PC-3 (cell line): ENCODE data around the gene B4GALT5. TPM values are rescaled to one million over a fixed set of nuclear protein-coding genes. Genes with fewer than 3 reads are reported as not detected.
A peak's percentile ranks its signal among the peaks of the same experiment; 100 is the strongest.

Source experiments
- ATAC-seq: fragments of 200-7000 bp; cut with Tn5 transposase; 2 replicates; pipeline ENCODE4 v1.9.1; 2020; ENCODE audit warnings: mild to moderate bottlenecking, moderate library complexity
- BruUV-seq: library from RNA; stranded (reverse); fragments of 400-500 nt; replicated peaks from 2 replicates; lab custom pipeline; 2021; lab: Mats Ljungman, UMichigan
- CTCF ChIA-PET: fragments of 300-600 bp; sonication (Branson Sonifier 250); formaldehyde crosslinking; loops from one replicate; lab custom pipeline; 2022; ENCODE audit warnings: antibody characterized with exemption; lab: Charles Lee
- POLR2A ChIA-PET: fragments of 300-600 bp; sonication (Branson Sonifier 250); formaldehyde crosslinking; loops from one replicate; lab custom pipeline; 2022; ENCODE audit warnings: antibody characterized with exemption; ENCODE audit not compliant: unreplicated experiment; lab: Charles Lee
- DNase-seq: peaks from one replicate; pipeline ENCODE4 v3.0.0-alpha.2; 2015
- H2AFZ ChIP-seq: fragments of 300-600 bp; sonication (generic); 2 replicates; pipeline ENCODE4 v1.6.0; 2016; ENCODE audit warnings: antibody characterized with exemption, low read length
- H3F3A ChIP-seq: fragments of 300-600 bp; sonication (generic); one replicate; pipeline ENCODE4 v1.6.0; 2017; ENCODE audit warnings: antibody characterized with exemption, low read length, control low read depth, mild to moderate bottlenecking; ENCODE audit not compliant: unreplicated experiment
- H3K27ac ChIP-seq: fragments of 300-600 bp; sonication (generic); 2 replicates; pipeline ENCODE4 v1.5.1; 2016; ENCODE audit warnings: mild to moderate bottlenecking, low read length
- H3K27me3 ChIP-seq: fragments of 300-600 bp; sonication (generic); 2 replicates; pipeline ENCODE4 v1.6.1; 2016; ENCODE audit warnings: low read length, mixed read lengths
- H3K36me3 ChIP-seq: fragments of 300-600 bp; sonication (generic); 2 replicates; pipeline ENCODE4 v1.6.1; 2016; ENCODE audit warnings: low read depth, mixed run types, low read length, mixed read lengths
- H3K4me1 ChIP-seq: fragments of 300-600 bp; sonication (generic); 2 replicates; pipeline ENCODE4 v1.5.1; 2016; ENCODE audit warnings: low read length; ENCODE audit not compliant: insufficient read depth
- H3K4me2 ChIP-seq: fragments of 300-600 bp; sonication (generic); 2 replicates; pipeline ENCODE4 v1.6.0; 2016; ENCODE audit warnings: low read length
- H3K4me3 ChIP-seq: fragments of 300-600 bp; sonication (generic); 2 replicates; pipeline ENCODE4 v1.5.1; 2016; ENCODE audit warnings: mild to moderate bottlenecking, low read length, mixed read lengths
- H3K79me2 ChIP-seq: fragments of 300-600 bp; sonication (generic); 2 replicates; pipeline ENCODE4 v1.6.1; 2017; ENCODE audit warnings: low read length, mixed read lengths
- H3K9ac ChIP-seq: fragments of 300-600 bp; sonication (generic); 2 replicates; pipeline ENCODE4 v1.6.0; 2016; ENCODE audit warnings: mild to moderate bottlenecking, low read length
- H3K9me2 ChIP-seq: fragments of 300-600 bp; sonication (generic); replicated peaks from 2 replicates; pipeline ENCODE4 v1.6.1; 2016; ENCODE audit warnings: mixed run types, low read length, mixed read lengths
- H3K9me3 ChIP-seq: fragments of 300-600 bp; sonication (generic); 2 replicates; pipeline ENCODE4 v1.6.1; 2016; ENCODE audit warnings: low read length, mixed read lengths
- H4K20me1 ChIP-seq: fragments of 300-600 bp; sonication (generic); 2 replicates; pipeline ENCODE4 v1.6.1; 2016; ENCODE audit warnings: low read length, mixed read lengths
- EZH2 ChIP-seq: fragments of 300-600 bp; sonication (generic); IDR thresholded peaks from one replicate; pipeline ENCODE4 v1.6.1; 2017; ENCODE audit warnings: antibody characterized with exemption, mild to moderate bottlenecking, low read length; ENCODE audit not compliant: unreplicated experiment
- EZH2phosphoT487 ChIP-seq: fragments of 300-600 bp; sonication (generic); IDR thresholded peaks from 2 replicates; pipeline ENCODE4 v1.6.1; 2018; ENCODE audit warnings: mild to moderate bottlenecking, antibody characterized with exemption, low read length, borderline replicate concordance
- intact Hi-C: fragments of 100-400 bp; cut with micrococcal nuclease; formaldehyde crosslinking; loops from 2 replicates; pipeline ENCODE4 v1.9.0; 2023
- total RNA-seq: library from RNA; depleted of rRNA; stranded (reverse); fragments of >200 nt; gene quantifications from 2 replicates; pipeline ENCODE4 v1.2.3, GENCODE V29; 2014
- TF ChIP-seq, protein P1 (sequence below): fragments of 300-600 bp; sonication (generic); conservative IDR thresholded peaks from 2 replicates; pipeline ENCODE4 v1.5.1; 2017; ENCODE audit warnings: antibody characterized with exemption, low read depth, mild to moderate bottlenecking, low read length

The B4GALT5 gene
- total RNA-seq, 1 experiment from 2014 or later: 18.1 TPM

GRCh38 chr20:49658508-49658907, 55.2 kb downstream of the B4GALT5 start:
- no peak overlapping the region for H2AFZ ChIP-seq
- no peak for TF ChIP-seq EZH2phosphoT487
- TF ChIP-seq, protein P1, sequence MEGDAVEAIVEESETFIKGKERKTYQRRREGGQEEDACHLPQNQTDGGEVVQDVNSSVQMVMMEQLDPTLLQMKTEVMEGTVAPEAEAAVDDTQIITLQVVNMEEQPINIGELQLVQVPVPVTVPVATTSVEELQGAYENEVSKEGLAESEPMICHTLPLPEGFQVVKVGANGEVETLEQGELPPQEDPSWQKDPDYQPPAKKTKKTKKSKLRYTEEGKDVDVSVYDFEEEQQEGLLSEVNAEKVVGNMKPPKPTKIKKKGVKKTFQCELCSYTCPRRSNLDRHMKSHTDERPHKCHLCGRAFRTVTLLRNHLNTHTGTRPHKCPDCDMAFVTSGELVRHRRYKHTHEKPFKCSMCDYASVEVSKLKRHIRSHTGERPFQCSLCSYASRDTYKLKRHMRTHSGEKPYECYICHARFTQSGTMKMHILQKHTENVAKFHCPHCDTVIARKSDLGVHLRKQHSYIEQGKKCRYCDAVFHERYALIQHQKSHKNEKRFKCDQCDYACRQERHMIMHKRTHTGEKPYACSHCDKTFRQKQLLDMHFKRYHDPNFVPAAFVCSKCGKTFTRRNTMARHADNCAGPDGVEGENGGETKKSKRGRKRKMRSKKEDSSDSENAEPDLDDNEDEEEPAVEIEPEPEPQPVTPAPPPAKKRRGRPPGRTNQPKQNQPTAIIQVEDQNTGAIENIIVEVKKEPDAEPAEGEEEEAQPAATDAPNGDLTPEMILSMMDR: no peak
- no peak for TF ChIP-seq EZH2
- no peaks in the 10 kb centered on the region for H3K9me3 ChIP-seq
- peaks cover 65% of the 10 kb centered on the region for H3K79me2 ChIP-seq
- no peaks in the 10 kb centered on the region for H3K9me2 ChIP-seq
- intact Hi-C loops: loop anchor here (10.0 kb wide), 1 partner anchor 46 kb away; no protein-coding TSS in a partner anchor
- no peak overlapping the region for H3K9ac ChIP-seq
- H3F3A ChIP-seq: peaks cover 7% of the 10 kb centered on the region
- no peaks in the 10 kb centered on the region for H3K27me3 ChIP-seq
- ChIA-PET CTCF (interaction anchor here (0.7 kb wide), 1 partner anchor 54 kb away, joined by 5 read pairs; no protein-coding TSS in a partner anchor), POLR2A (interaction anchor here (0.6 kb wide), 1 partner anchor 182 kb away, joined by 3 read pairs; no protein-coding TSS in a partner anchor)
- peaks cover 8% of the 10 kb centered on the region; the same call in 1 of the 2 replicates for H4K20me1 ChIP-seq
- DNase-seq (no peak), ATAC-seq (no peak)
- H3K36me3 ChIP-seq: peaks cover 25% of the 10 kb centered on the region
- no peak overlapping the region for H3K4me3 ChIP-seq
- BruUV-seq: no TSS peak
- peaks cover 18% of the 10 kb centered on the region for H3K4me1 ChIP-seq
- no peak overlapping the region for H3K27ac ChIP-seq
- H3K4me2 ChIP-seq: no peak overlapping the region

DNA sequence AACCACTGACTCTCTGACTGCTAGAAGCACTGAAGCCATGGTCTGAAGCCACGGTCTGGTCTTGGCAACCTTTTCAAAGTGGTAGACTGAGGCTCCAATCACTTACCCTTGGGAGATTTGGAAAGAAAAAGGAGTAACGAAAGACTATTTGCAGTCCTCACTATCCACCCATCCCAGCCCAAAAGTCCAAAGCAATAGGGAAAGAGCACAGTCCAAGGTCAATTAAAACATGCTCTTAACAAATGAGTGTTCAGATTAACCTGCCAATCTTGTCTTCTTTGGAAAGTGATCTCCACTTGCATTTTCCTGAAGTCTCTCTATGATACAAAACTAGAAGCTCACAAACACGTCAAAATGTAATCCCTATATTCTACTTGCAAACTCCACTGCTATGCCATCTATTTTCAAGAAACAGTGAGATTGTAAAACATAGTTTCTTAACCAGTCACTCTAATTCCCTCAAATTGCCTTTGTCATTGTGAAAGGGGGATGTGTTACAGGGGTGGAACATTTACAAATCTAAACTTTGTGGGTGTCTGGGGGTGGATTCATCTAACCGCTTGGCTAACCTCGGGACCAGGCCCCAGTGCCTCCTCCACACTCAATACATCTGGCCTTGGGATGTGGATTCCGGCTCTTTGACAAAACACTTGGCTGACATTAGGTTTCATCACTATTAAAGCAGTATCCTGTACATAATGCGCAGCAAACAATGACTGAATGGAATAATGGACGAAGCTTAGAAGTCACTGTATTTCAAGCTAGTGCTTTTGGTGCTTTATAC, 56.4 kb downstream of the B4GALT5 start:
- ATAC-seq (no peak), DNase-seq (no peak)
- peaks cover 7% of the 10 kb centered on the region for H3F3A ChIP-seq
- H3K27me3 ChIP-seq: no peaks in the 10 kb centered on the region
- POLR2A ChIA-PET: no interaction called here
- H3K4me2 ChIP-seq: peak overlapping the region; percentile 49
- CTCF ChIA-PET: interaction anchor here (1.1 kb wide), 1 partner anchor 18 kb away, joined by 6 read pairs; no protein-coding TSS in a partner anchor
- H4K20me1 ChIP-seq: peaks cover 8% of the 10 kb centered on the region; the same call in 1 of the 2 replicates
- peak overlapping the region; percentile 63 for H3K27ac ChIP-seq
- no peak overlapping the region for H3K9ac ChIP-seq
- BruUV-seq: no TSS peak
- H3K36me3 ChIP-seq: peaks cover 37% of the 10 kb centered on the region
- intact Hi-C loops: loop anchor here (10.0 kb wide), 1 partner anchor 47 kb away; no protein-coding TSS in a partner anchor
- H3K4me1 ChIP-seq: peaks cover 14% of the 10 kb centered on the region
- H3K79me2 ChIP-seq: peaks cover 54% of the 10 kb centered on the region
- no peaks in the 10 kb centered on the region for H3K9me2 ChIP-seq
- no peaks in the 10 kb centered on the region for H3K9me3 ChIP-seq
- H2AFZ ChIP-seq: no peak overlapping the region
- H3K4me3 ChIP-seq: no peak overlapping the region; the same call in 1 of the 2 replicates
- TF ChIP-seq, protein P1: no peak
- TF ChIP-seq EZH2phosphoT487: no peak
- no peak for TF ChIP-seq EZH2
